ENCODE data around the gene CAMK4. TPM values are rescaled to one million over a fixed set of nuclear protein-coding genes. Genes with fewer than 3 reads are reported as not detected.

The CAMK4 gene
- total RNA-seq, 4 donors from 2014 or later, result 0.49 to 4.1 (median 0.94) TPM

- 83 to 89% methylated on average over 4 of the region's 4 CpGs for WGBS, 2 donors
- DNase-seq (ENCODE audit: low spot score in 2 of 2), result no peak
- intact Hi-C loops (cut with DNase I; ENCODE audit: low total_unique reads), result no loop called here
- TF ChIP-seq CTCF (IDR thresholded peaks at IDR 0.05) (no peak), POLR2A (IDR thresholded peaks at IDR 0.05) (no peak)
- H3K4me3 ChIP-seq (ENCODE audit: low read depth, poor library complexity, severe bottlenecking), result no peak overlapping the region
These were observed 6.0 kb downstream of the CAMK4 start for GRCh38 chr5:111229871-111230810.

- 98% methylated on average over 1 of the region's 1 CpG for WGBS, 2 donors
- intact Hi-C loops (cut with DNase I; ENCODE audit: low total_unique reads), result no loop called here
- H3K4me3 ChIP-seq (ENCODE audit: low read depth, poor library complexity, severe bottlenecking), result no peak overlapping the region
- DNase-seq (ENCODE audit: low spot score in 2 of 2), result no peak
- TF ChIP-seq POLR2A (IDR thresholded peaks at IDR 0.05), result no peak
- TF ChIP-seq CTCF (IDR thresholded peaks at IDR 0.05), result no peak
These were observed 6.9 kb downstream of the CAMK4 start for GRCh38 chr5:111231119-111231518.

GRCh38 chr5:111232311-111233051 lies 8.3 kb downstream of the CAMK4 start:
- intact Hi-C loops (cut with DNase I; ENCODE audit: low total_unique reads), result no loop called here
- no peak for DNase-seq (ENCODE audit: low spot score in 2 of 2)
- WGBS, 2 donors, result 59 to 86% methylated on average over 1 of the region's 1 CpG
- TF ChIP-seq CTCF (IDR thresholded peaks at IDR 0.05) (no peak), POLR2A (IDR thresholded peaks at IDR 0.05) (no peak)
- no peak overlapping the region for H3K4me3 ChIP-seq (ENCODE audit: low read depth, poor library complexity, severe bottlenecking)

GRCh38 chr5:111233052-111233374 lies 8.8 kb downstream of the CAMK4 start:
- TF ChIP-seq CTCF (IDR thresholded peaks at IDR 0.05), result no peak
- TF ChIP-seq POLR2A (IDR thresholded peaks at IDR 0.05), result no peak
- 73 to 74% methylated on average over 2 of the region's 2 CpGs for WGBS, 2 donors
- intact Hi-C loops (cut with DNase I; ENCODE audit: low total_unique reads), result no loop called here
- H3K4me3 ChIP-seq (ENCODE audit: low read depth, poor library complexity, severe bottlenecking), result no peak overlapping the region
- no peak for DNase-seq (ENCODE audit: low spot score in 2 of 2)

GRCh38 chr5:111234125-111234524 lies 9.9 kb downstream of the CAMK4 start:
- 74 to 77% methylated on average over 2 of the region's 2 CpGs for WGBS, 2 donors
- intact Hi-C loops (cut with DNase I; ENCODE audit: low total_unique reads), result no loop called here
- no peak overlapping the region for H3K4me3 ChIP-seq (ENCODE audit: low read depth, poor library complexity, severe bottlenecking)

More at GRCh38 chr5:111234125-111234524, 9.9 kb downstream of the CAMK4 start:
- DNase-seq (ENCODE audit: low spot score in 2 of 2), result no peak
- TF ChIP-seq POLR2A (IDR thresholded peaks at IDR 0.05), result no peak
- TF ChIP-seq CTCF (IDR thresholded peaks at IDR 0.05), result no peak
